ENCODE data around the gene CTIF. TPM values are rescaled to one million over a fixed set of nuclear protein-coding genes. Genes with fewer than 3 reads are reported as not detected.

The CTIF gene
- total RNA-seq, 3 donors from 2014 or later = 13.2 to 50.3 (median 19.6) TPM

DNA sequence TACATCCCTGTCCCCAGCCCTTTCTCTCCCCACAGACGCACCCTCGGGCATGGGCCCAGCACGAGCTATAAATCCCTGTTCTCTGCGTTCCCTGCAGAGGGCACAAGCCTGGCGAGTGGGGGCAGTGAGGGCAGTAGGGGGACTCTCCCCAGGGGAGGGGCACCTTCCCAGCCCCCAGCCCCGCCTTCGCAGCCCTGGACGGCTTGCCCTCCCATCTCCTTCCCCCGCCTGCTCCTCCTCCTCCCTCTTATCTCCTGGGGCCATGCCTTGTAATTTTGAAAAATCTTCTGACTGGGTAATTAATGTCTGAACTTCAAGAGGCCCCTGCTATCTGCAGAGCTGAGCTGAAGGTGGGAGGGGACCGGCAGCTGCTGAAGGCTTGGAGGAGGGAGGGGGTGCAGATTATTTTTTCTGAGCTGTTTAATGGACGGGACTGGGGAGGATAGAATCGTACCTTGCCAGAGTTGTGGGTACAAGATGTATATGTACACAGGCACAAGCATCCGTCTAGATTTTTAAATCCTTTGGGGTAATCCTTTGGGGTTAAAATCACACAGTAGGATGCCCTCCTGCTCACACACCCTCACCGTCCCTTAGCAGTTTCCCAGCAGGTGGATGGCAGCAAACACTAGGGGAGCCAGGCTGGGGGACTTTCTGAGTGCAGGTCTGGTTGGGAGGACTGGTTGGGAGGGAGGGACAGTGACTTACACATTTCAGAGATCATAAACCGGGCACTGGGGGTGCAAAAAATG, 290.0 kb downstream of the CTIF start:
- Histone ChIP-seq H3K36me3 (ENCODE audit: low read depth) (no peaks in the 10 kb centered on the region), H3K4me1 (ENCODE audit: low read depth) (peaks cover 29% of the 10 kb centered on the region), H3K9me3 (no peaks in the 10 kb centered on the region), H3K4me3 (no peak overlapping the region)
- DNase-seq (peak in 1 of 3 donors; percentile 25), ATAC-seq (peak; percentile 37)
- intact Hi-C loops (cut with DNase I, micrococcal nuclease) = no loop called here
- TF ChIP-seq CTCF (IDR thresholded peaks at IDR 0.05) = no peak

- Histone ChIP-seq H3K9me3 (no peaks in the 10 kb centered on the region), H3K4me1 (ENCODE audit: low read depth) (peaks cover 31% of the 10 kb centered on the region), H3K36me3 (ENCODE audit: low read depth) (no peaks in the 10 kb centered on the region), H3K4me3 (no peak overlapping the region)
- no peak for ATAC-seq
- peak in 1 of 3 donors; percentile 27 for DNase-seq
- intact Hi-C loops (cut with DNase I, micrococcal nuclease) = no loop called here
- no peak for TF ChIP-seq CTCF (IDR thresholded peaks at IDR 0.05)
These were observed 290.8 kb downstream of the CTIF start for GRCh38 chr18:48829443-48830149.

DNA sequence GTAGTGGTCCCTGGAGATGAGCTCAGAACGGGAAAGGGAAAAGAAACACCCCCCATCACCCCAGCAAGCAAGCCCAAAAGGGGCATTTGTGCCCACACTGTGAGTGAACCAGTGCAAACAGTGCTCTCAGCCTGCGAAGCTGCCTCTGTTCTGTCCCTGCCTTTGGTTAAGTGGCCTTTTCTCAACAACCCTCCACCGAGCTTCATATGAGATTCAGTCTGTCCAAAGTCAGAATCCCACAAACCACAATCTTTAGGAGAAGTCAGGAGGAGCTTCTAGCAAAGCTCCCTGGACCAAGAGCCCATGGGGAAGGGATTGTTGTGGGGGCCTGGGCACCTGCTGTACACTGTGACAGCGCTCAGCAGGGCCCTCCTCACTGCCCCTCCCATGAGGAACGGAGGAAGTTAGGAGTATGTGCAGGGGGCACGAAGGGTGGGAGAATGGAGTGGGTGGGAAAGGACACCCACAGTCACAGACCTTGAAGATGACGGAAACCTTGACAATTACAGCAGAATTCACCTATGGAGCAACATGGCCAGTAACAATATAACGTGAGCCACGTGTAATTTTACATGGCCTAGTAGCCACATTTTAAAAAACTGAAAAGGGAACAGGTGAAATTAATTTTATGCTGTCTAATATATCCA, 292.4 kb downstream of the CTIF start:
- TF ChIP-seq CTCF (IDR thresholded peaks at IDR 0.05) = no peak
- Histone ChIP-seq H3K9me3 (no peaks in the 10 kb centered on the region), H3K36me3 (ENCODE audit: low read depth) (no peaks in the 10 kb centered on the region), H3K4me1 (ENCODE audit: low read depth) (peaks cover 35% of the 10 kb centered on the region), H3K4me3 (no peak overlapping the region)
- ATAC-seq = no peak
- peak in 1 of 3 donors; percentile 12 for DNase-seq
- intact Hi-C loops (cut with DNase I, micrococcal nuclease) = no loop called here

- Histone ChIP-seq H3K36me3 (ENCODE audit: low read depth) (no peaks in the 10 kb centered on the region), H3K4me3 (no peak overlapping the region), H3K9me3 (no peaks in the 10 kb centered on the region), H3K4me1 (ENCODE audit: low read depth) (peaks cover 35% of the 10 kb centered on the region)
- DNase-seq (no peak), ATAC-seq (no peak)
- intact Hi-C loops (cut with DNase I, micrococcal nuclease) = no loop called here
- no peak for TF ChIP-seq CTCF (IDR thresholded peaks at IDR 0.05)
These were observed 293.0 kb downstream of the CTIF start for GRCh38 chr18:48831802-48832201.

GRCh38 chr18:48832938-48833700, 294.3 kb downstream of the CTIF start:
- Histone ChIP-seq H3K36me3 (ENCODE audit: low read depth) (no peaks in the 10 kb centered on the region), H3K4me1 (ENCODE audit: low read depth) (peaks cover 26% of the 10 kb centered on the region), H3K9me3 (no peaks in the 10 kb centered on the region), H3K4me3 (no peak overlapping the region)
- intact Hi-C loops (cut with DNase I, micrococcal nuclease) = no loop called here
- peak; percentile 69 to 75 (median 71) for DNase-seq
- peak; percentile 64 for ATAC-seq
- no peak for TF ChIP-seq CTCF (IDR thresholded peaks at IDR 0.05)

All from mucosa of descending colon (tissue), 3 donors.